ENCODE results near the gene TBC1D22B. TPM values are rescaled to one million over a fixed set of nuclear protein-coding genes. Genes with fewer than 3 reads are reported as not detected.
A peak's percentile ranks its signal among the peaks of the same experiment; 100 is the strongest.

TBC1D22B gene
- total RNA-seq, 1 donor from 2014 or later: 16.5 TPM

DNA sequence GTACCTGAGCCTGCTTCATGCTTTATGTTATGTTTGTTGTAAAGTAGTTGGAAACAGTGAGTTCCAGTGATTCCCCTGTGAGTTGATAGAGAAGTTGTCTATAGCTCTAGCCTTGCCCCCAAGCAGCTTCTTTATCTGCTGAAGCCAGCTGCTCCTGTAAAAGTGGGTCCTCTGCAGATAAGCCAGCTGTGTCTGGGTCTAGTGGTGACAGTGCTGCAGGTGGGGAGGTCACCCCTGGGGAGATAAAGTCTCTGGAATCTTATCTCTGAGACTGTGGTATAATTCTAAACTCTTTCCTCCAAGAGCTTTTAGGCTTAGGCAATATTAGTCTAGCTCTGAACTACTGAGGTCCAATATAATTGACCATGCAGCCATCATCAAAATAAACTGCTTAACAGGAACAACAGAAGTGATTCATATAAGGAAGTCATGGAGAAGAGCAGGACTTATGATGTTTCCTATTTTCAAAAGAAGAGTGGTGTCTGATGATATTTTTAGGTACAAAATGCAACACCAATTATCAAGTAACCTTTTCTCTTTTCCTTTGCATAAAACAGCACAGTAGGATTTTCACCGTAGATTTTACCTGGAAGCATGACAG is 44.6 kb downstream of the TBC1D22B start:
- H3K9me3 ChIP-seq (ENCODE audit: low read depth): no peaks in the 10 kb centered on the region
- Mint-ChIP-seq H3K27ac (no peak overlapping the region), H3K4me3 (no peak overlapping the region), H3K36me3 (peaks cover 14% of the 10 kb centered on the region), H3K27me3 (ENCODE audit: insufficient read depth, low read depth) (no peaks in the 10 kb centered on the region), H3K4me1 (peaks cover 8% of the 10 kb centered on the region), H3K9me3 (peaks cover 2% of the 10 kb centered on the region)
- H3K79me2 ChIP-seq (ENCODE audit: low read depth): no peaks in the 10 kb centered on the region
- H3K27ac ChIP-seq: no peak overlapping the region
- no peaks in the 10 kb centered on the region for H3K27me3 ChIP-seq
- no peak overlapping the region for H3K4me2 ChIP-seq
- peaks cover 4% of the 10 kb centered on the region for H4K20me1 ChIP-seq (ENCODE audit: low read depth)
- no peak overlapping the region for H2AFZ ChIP-seq (replicated peaks)
- H3K4me1 ChIP-seq: no peaks in the 10 kb centered on the region
- H3K36me3 ChIP-seq: peaks cover 4% of the 10 kb centered on the region
- DNase-seq (ENCODE audit: low spot score): no peak
- peaks cover 9% of the 10 kb centered on the region for H3F3A ChIP-seq (ENCODE audit: low read depth)
- H3K4me3 ChIP-seq: no peak overlapping the region
- no peak overlapping the region for H3K9ac ChIP-seq
- TF ChIP-seq, protein P1, sequence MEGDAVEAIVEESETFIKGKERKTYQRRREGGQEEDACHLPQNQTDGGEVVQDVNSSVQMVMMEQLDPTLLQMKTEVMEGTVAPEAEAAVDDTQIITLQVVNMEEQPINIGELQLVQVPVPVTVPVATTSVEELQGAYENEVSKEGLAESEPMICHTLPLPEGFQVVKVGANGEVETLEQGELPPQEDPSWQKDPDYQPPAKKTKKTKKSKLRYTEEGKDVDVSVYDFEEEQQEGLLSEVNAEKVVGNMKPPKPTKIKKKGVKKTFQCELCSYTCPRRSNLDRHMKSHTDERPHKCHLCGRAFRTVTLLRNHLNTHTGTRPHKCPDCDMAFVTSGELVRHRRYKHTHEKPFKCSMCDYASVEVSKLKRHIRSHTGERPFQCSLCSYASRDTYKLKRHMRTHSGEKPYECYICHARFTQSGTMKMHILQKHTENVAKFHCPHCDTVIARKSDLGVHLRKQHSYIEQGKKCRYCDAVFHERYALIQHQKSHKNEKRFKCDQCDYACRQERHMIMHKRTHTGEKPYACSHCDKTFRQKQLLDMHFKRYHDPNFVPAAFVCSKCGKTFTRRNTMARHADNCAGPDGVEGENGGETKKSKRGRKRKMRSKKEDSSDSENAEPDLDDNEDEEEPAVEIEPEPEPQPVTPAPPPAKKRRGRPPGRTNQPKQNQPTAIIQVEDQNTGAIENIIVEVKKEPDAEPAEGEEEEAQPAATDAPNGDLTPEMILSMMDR (IDR thresholded peaks at IDR 0.05): no peak
- TF ChIP-seq EZH2phosphoT487 (IDR thresholded peaks at IDR 0.05): no peak

DNA sequence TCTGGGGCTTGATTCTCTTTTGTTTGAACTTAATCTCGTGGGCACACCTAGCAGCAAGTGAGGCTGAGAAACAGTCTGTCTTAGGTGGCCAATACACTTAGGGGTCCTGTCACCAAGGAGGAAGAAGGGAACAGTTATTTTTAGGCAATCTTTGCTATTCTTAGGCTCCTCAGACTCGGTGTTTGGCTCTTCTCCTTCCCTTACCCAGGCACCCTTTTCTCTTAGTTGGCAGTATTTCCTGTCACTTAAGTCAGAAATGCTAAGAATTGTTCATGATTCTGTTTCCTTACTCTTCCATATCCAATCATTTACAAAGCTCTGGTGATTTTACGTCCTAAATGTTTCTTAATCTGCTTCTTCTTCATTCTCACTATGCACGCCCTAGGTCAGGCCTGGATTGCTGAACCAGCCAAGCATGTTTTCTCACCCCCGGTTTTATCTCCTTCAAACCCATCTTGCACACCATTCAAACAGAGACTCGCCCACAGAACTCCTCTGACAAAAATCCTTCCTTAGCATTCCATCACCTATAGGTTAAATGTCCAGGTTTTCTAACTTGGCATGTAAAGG is 45.6 kb downstream of the TBC1D22B start:
- Histone ChIP-seq H4K20me1 (ENCODE audit: low read depth) (peaks cover 4% of the 10 kb centered on the region), H3K4me2 (no peak overlapping the region), H3K27me3 (no peaks in the 10 kb centered on the region), H3K79me2 (ENCODE audit: low read depth) (no peaks in the 10 kb centered on the region), H2AFZ (replicated peaks) (no peak overlapping the region), H3K4me1 (no peaks in the 10 kb centered on the region), H3K4me3 (no peak overlapping the region), H3K36me3 (no peaks in the 10 kb centered on the region), H3K9ac (no peak overlapping the region), H3K9me3 (ENCODE audit: low read depth) (no peaks in the 10 kb centered on the region), H3F3A (ENCODE audit: low read depth) (peaks cover 9% of the 10 kb centered on the region), H3K27ac (no peak overlapping the region)
- H3K27ac Mint-ChIP-seq: peak overlapping the region; percentile 4
- peaks cover 12% of the 10 kb centered on the region for H3K4me1 Mint-ChIP-seq
- peaks cover 2% of the 10 kb centered on the region for H3K9me3 Mint-ChIP-seq
- DNase-seq (ENCODE audit: low spot score): no peak
- TF ChIP-seq, protein P1 (IDR thresholded peaks at IDR 0.05): no peak
- no peak for TF ChIP-seq EZH2 (IDR thresholded peaks at IDR 0.05)
- TF ChIP-seq EZH2phosphoT487 (IDR thresholded peaks at IDR 0.05): no peak
- no peak overlapping the region for H3K4me3 Mint-ChIP-seq
- peaks cover 8% of the 10 kb centered on the region for H3K36me3 Mint-ChIP-seq
- no peaks in the 10 kb centered on the region for H3K27me3 Mint-ChIP-seq (ENCODE audit: insufficient read depth, low read depth)

DNA sequence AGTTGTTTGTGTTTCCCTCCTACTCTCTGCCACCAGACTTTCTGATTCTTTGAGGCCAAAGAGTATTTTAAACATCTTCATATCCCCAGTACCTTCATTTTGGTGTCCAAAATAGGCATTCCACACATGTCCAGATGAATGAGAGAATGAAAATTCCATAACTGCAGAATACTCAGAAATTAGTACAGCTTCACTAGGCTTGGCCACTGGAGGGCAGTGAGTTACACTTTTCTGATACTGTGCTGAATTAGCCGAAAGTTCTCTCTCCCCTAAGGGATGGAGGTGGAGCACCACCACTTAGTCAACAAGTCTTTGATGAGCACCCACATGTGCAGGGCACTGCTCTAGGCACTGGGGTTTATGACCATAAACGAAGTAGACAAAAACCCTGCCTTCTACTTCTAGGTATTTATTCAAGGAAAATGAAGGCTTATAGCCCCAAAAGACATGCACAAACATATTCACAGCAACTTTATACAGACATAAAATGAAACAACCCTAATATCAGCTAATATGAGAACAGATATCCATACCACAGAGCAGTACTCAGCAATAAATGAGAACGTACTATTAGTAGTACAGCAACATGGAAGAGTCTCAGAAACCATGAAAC is 46.4 kb downstream of the TBC1D22B start:
- no peak overlapping the region for H3K27ac Mint-ChIP-seq

More for the DNA sequence above, 46.4 kb downstream of the TBC1D22B start:
- H3K9ac ChIP-seq: no peak overlapping the region
- no peaks in the 10 kb centered on the region for H3K9me3 ChIP-seq (ENCODE audit: low read depth)
- no peaks in the 10 kb centered on the region for H3K79me2 ChIP-seq (ENCODE audit: low read depth)
- Mint-ChIP-seq H3K4me3 (no peak overlapping the region), H3K9me3 (peaks cover 2% of the 10 kb centered on the region), H3K27me3 (ENCODE audit: insufficient read depth, low read depth) (no peaks in the 10 kb centered on the region), H3K4me1 (peaks cover 16% of the 10 kb centered on the region), H3K36me3 (peaks cover 7% of the 10 kb centered on the region)
- no peak overlapping the region for H3K4me3 ChIP-seq
- peaks cover 4% of the 10 kb centered on the region for H4K20me1 ChIP-seq (ENCODE audit: low read depth)
- H3F3A ChIP-seq (ENCODE audit: low read depth): peaks cover 9% of the 10 kb centered on the region
- no peaks in the 10 kb centered on the region for H3K4me1 ChIP-seq
- H2AFZ ChIP-seq (replicated peaks): no peak overlapping the region
- H3K27ac ChIP-seq: no peak overlapping the region
- no peaks in the 10 kb centered on the region for H3K27me3 ChIP-seq
- DNase-seq (ENCODE audit: low spot score): peak; percentile 20
- TF ChIP-seq EZH2 (IDR thresholded peaks at IDR 0.05): no peak
- no peak for TF ChIP-seq EZH2phosphoT487 (IDR thresholded peaks at IDR 0.05)
- TF ChIP-seq, protein P1 (IDR thresholded peaks at IDR 0.05): peak; percentile 58
- no peaks in the 10 kb centered on the region for H3K36me3 ChIP-seq
- H3K4me2 ChIP-seq: no peak overlapping the region
